ENCODE data around the gene UBIAD1. TPM values are rescaled to one million over a fixed set of nuclear protein-coding genes. Genes with fewer than 3 reads are reported as not detected.
A peak's percentile ranks its signal among the peaks of the same experiment; 100 is the strongest.

The UBIAD1 gene
- total and polyA plus RNA-seq, 10 of the 15 experiments (the other 5 are each of a cell fraction or from before 2014, with no cell fraction given), result 4.5 to 23.8 (median 16.0) TPM

DNA sequence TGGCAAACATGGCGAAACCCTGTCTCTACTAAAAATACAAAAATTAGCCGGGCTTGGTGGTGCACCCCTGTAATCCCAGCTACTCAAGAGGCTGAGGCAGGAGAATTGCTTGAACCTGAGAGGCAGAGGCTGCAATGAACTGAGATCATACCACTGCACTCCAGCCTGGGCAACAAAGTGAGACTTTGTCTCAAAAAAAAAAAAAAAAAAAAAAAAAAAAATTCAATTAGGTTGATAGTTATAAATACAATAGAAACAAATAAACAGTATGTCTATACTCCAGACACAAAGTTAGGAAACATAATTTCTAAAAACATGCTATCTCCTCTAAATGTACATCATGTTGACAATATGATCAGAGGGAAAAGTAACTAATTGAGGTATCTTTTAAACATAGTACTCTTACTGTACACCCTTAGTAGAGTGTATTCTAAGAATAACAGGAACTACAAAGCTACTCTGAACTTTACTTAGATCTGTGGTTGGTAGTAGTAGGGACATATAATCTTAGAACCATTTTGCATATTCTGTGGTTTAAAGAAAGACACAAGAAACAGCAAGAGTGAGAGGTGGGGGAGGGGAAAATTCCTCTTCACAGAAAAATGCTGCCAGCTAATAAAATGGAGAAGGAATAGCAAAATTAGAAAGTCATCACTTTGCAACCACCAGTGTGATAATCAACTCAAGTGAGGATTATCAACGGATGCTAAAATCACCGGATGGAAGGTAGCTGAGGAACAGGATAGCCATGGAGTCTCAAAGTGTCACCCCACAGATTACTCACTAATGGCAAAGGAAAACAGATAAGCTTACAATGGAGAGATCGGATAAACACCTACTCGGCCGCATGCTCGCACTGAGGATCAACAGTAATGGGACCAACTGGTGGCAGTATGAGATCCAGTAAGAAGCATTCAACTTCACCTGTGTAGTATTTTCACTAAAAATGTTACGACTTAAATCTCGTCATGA is 45.6 kb upstream of the UBIAD1 start (continued):
- TF ChIP-seq, protein P1, sequence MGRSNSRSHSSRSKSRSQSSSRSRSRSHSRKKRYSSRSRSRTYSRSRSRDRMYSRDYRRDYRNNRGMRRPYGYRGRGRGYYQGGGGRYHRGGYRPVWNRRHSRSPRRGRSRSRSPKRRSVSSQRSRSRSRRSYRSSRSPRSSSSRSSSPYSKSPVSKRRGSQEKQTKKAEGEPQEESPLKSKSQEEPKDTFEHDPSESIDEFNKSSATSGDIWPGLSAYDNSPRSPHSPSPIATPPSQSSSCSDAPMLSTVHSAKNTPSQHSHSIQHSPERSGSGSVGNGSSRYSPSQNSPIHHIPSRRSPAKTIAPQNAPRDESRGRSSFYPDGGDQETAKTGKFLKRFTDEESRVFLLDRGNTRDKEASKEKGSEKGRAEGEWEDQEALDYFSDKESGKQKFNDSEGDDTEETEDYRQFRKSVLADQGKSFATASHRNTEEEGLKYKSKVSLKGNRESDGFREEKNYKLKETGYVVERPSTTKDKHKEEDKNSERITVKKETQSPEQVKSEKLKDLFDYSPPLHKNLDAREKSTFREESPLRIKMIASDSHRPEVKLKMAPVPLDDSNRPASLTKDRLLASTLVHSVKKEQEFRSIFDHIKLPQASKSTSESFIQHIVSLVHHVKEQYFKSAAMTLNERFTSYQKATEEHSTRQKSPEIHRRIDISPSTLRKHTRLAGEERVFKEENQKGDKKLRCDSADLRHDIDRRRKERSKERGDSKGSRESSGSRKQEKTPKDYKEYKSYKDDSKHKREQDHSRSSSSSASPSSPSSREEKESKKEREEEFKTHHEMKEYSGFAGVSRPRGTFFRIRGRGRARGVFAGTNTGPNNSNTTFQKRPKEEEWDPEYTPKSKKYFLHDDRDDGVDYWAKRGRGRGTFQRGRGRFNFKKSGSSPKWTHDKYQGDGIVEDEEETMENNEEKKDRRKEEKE (IDR thresholded peaks at IDR 0.05), result no peak
- TF ChIP-seq NR2C1 (IDR thresholded peaks at IDR 0.05) (no peak), POU2F2 (IDR thresholded peaks at IDR 0.05; ENCODE audit: borderline replicate concordance, low read depth, low read length) (peak; percentile 93; the same call in 2 of the 3 replicates), KLF5 (IDR thresholded peaks at IDR 0.05; ENCODE audit: partially characterized antibody) (no peak), NR2C2 (IDR thresholded peaks at IDR 0.05; ENCODE audit: borderline replicate concordance, control insufficient read depth, insufficient read length, low read depth) (no peak), KAT2A (conservative IDR thresholded peaks at IDR 0.05; ENCODE audit: control insufficient read depth, low read depth, low read length) (no peak), HDAC6 (IDR thresholded peaks at IDR 0.05; ENCODE audit: unreplicated experiment) (no peak), ASH2L (IDR thresholded peaks at IDR 0.05; ENCODE audit: borderline replicate concordance, low read depth) (no peak), SP1 (IDR thresholded peaks at IDR 0.05; ENCODE audit: low read depth, low read length) (peak; percentile 37), MXI1 (IDR thresholded peaks at IDR 0.05; ENCODE audit: low read depth, low read length) (no peak), FOXM1 (IDR thresholded peaks at IDR 0.05; ENCODE audit: low read depth, low read length) (0 out of 2 replicates have a peak, but pooled peaks have one; percentile 53), RELB (IDR thresholded peaks at IDR 0.05; ENCODE audit: low read depth) (no peak), TCF7 (IDR thresholded peaks at IDR 0.05; ENCODE audit: borderline replicate concordance) (no peak), NFXL1 (IDR thresholded peaks at IDR 0.05; ENCODE audit: borderline replicate concordance) (no peak)
- TF ChIP-seq, protein P2, sequence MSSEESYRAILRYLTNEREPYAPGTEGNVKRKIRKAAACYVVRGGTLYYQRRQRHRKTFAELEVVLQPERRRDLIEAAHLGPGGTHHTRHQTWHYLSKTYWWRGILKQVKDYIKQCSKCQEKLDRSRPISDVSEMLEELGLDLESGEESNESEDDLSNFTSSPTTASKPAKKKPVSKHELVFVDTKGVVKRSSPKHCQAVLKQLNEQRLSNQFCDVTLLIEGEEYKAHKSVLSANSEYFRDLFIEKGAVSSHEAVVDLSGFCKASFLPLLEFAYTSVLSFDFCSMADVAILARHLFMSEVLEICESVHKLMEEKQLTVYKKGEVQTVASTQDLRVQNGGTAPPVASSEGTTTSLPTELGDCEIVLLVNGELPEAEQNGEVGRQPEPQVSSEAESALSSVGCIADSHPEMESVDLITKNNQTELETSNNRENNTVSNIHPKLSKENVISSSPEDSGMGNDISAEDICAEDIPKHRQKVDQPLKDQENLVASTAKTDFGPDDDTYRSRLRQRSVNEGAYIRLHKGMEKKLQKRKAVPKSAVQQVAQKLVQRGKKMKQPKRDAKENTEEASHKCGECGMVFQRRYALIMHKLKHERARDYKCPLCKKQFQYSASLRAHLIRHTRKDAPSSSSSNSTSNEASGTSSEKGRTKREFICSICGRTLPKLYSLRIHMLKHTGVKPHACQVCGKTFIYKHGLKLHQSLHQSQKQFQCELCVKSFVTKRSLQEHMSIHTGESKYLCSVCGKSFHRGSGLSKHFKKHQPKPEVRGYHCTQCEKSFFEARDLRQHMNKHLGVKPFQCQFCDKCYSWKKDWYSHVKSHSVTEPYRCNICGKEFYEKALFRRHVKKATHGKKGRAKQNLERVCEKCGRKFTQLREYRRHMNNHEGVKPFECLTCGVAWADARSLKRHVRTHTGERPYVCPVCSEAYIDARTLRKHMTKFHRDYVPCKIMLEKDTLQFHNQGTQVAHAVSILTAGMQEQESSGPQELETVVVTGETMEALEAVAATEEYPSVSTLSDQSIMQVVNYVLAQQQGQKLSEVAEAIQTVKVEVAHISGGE (CRISPR knock-in tag; IDR thresholded peaks at IDR 0.05), result no peak
- TF ChIP-seq, protein P3, sequence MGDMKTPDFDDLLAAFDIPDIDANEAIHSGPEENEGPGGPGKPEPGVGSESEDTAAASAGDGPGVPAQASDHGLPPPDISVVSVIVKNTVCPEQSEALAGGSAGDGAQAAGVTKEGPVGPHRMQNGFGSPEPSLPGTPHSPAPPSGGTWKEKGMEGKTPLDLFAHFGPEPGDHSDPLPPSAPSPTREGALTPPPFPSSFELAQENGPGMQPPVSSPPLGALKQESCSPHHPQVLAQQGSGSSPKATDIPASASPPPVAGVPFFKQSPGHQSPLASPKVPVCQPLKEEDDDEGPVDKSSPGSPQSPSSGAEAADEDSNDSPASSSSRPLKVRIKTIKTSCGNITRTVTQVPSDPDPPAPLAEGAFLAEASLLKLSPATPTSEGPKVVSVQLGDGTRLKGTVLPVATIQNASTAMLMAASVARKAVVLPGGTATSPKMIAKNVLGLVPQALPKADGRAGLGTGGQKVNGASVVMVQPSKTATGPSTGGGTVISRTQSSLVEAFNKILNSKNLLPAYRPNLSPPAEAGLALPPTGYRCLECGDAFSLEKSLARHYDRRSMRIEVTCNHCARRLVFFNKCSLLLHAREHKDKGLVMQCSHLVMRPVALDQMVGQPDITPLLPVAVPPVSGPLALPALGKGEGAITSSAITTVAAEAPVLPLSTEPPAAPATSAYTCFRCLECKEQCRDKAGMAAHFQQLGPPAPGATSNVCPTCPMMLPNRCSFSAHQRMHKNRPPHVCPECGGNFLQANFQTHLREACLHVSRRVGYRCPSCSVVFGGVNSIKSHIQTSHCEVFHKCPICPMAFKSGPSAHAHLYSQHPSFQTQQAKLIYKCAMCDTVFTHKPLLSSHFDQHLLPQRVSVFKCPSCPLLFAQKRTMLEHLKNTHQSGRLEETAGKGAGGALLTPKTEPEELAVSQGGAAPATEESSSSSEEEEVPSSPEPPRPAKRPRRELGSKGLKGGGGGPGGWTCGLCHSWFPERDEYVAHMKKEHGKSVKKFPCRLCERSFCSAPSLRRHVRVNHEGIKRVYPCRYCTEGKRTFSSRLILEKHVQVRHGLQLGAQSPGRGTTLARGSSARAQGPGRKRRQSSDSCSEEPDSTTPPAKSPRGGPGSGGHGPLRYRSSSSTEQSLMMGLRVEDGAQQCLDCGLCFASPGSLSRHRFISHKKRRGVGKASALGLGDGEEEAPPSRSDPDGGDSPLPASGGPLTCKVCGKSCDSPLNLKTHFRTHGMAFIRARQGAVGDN (IDR thresholded peaks at IDR 0.05), result no peak

All from GM12878 (cell line).